ENCODE results near the gene CDH4. TPM values are rescaled to one million over a fixed set of nuclear protein-coding genes. Genes with fewer than 3 reads are reported as not detected.

The CDH4 gene
- total RNA-seq, 1 experiment from 2014 or later: not detected

DNA sequence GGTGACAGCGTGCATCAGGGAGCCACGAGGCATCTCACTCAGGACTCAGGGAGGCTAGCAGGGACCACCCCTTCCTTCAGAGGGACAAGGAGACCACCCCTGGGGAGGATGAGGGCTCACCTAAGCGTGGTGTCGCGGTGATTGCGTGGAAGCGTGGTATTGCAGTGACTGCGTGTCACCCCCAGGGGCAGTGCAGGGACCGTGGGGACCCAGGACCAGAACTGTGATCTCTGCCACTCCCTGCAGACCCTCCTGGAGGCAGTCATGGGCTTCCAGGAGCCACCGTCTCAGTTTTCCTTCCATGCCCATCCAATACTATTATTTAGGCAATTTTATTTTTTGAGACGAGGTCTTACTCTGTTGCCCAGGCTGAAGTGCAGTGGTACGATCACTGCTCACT is 666.5 kb downstream of the CDH4 start:
- ATAC-seq: no peak

DNA sequence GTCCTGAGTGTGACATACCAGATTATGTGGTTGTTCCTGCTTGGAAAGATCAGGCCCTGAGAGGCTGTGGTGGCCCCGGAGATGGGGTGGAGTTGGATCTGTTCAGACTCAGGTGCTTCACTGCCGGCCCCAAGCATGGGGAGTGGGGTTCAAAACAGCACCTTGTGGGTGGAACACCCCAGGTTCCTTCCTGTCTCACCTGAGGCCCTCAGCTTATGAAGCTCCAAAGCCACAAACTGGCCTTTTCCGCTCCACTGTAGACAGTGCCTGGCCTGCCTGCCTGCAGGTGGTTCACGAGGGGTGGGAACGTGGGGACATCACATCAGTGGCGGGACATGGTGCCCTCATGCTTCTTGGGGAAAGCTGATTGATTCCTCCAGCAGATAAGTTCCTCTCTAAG is 667.2 kb downstream of the CDH4 start:
- DNase-seq (ENCODE audit: low read depth, low spot score) (no peak), ATAC-seq (no peak)
- Histone ChIP-seq H3K27ac (ENCODE audit: low read length) (no peak overlapping the region), H3K36me3 (ENCODE audit: control insufficient read depth, insufficient read depth, low read length) (no peaks in the 10 kb centered on the region), H3K9me3 (ENCODE audit: control insufficient read depth, insufficient read depth, low read depth, low read length) (no peaks in the 10 kb centered on the region), H3K4me3 (ENCODE audit: low read depth in 2 of 2, low read length in 2 of 2) (no peak overlapping the region), H3K27me3 (ENCODE audit: control insufficient read depth, insufficient read depth, low read length) (no peaks in the 10 kb centered on the region; the same call in 1 of the 2 replicates), H3K4me1 (ENCODE audit: control insufficient read depth, insufficient read depth, low read length) (no peaks in the 10 kb centered on the region)
- BruUV-seq (replicated peaks): no TSS peak
- intact Hi-C loops (cut with micrococcal nuclease; ENCODE audit: unreplicated experiment) (no loop called here), in situ Hi-C loops (cut with HindIII; ENCODE audit: low pct_unique_long_range_greater_than_20kb, low sequenced_read_pairs) (no loop called here)
- TF ChIP-seq POLR2AphosphoS5 (IDR thresholded peaks at IDR 0.05; ENCODE audit: low read depth, low read length): no peak
- TF ChIP-seq CTCF (IDR thresholded peaks at IDR 0.05): no peak
- TF ChIP-seq SIN3A (IDR thresholded peaks at IDR 0.05; ENCODE audit: borderline replicate concordance, insufficient read depth, low read depth, low read length): no peak
- TF ChIP-seq TCF7L2 (IDR thresholded peaks at IDR 0.05; ENCODE audit: low read depth, low read length): no peak
- TF ChIP-seq REST (IDR thresholded peaks at IDR 0.05; ENCODE audit: insufficient read depth in 1 of 2, low read depth in 2 of 2, low read length in 1 of 2): no peak
- ChIA-PET POLR2A (no interaction called here), CTCF (no interaction called here)

More for the DNA sequence above, 666.5 kb downstream of the CDH4 start:
- BruUV-seq (replicated peaks): no TSS peak
- TF ChIP-seq POLR2AphosphoS5 (IDR thresholded peaks at IDR 0.05; ENCODE audit: low read depth, low read length): no peak
- TF ChIP-seq CTCF (IDR thresholded peaks at IDR 0.05): no peak
- Histone ChIP-seq H3K27ac (ENCODE audit: low read length) (no peak overlapping the region), H3K27me3 (ENCODE audit: control insufficient read depth, insufficient read depth, low read length) (no peaks in the 10 kb centered on the region; the same call in 1 of the 2 replicates), H3K4me1 (ENCODE audit: control insufficient read depth, insufficient read depth, low read length) (no peaks in the 10 kb centered on the region), H3K9me3 (ENCODE audit: control insufficient read depth, insufficient read depth, low read depth, low read length) (no peaks in the 10 kb centered on the region), H3K4me3 (ENCODE audit: low read depth in 2 of 2, low read length in 2 of 2) (no peak overlapping the region), H3K36me3 (ENCODE audit: control insufficient read depth, insufficient read depth, low read length) (no peaks in the 10 kb centered on the region)
- intact Hi-C loops (cut with micrococcal nuclease; ENCODE audit: unreplicated experiment) (no loop called here), in situ Hi-C loops (cut with HindIII; ENCODE audit: low pct_unique_long_range_greater_than_20kb, low sequenced_read_pairs) (no loop called here)
- POLR2A ChIA-PET: no interaction called here
- DNase-seq (ENCODE audit: low read depth, low spot score): no peak
- CTCF ChIA-PET: no interaction called here
